Caco-2 (cell line): Measurements from ENCODE around the gene FOXJ1. TPM values are rescaled to one million over a fixed set of nuclear protein-coding genes. Genes with fewer than 3 reads are reported as not detected.

Experiments
- Bru-seq: library from RNA; stranded (reverse); fragments of 400-500 nt; gene quantifications from one replicate; lab custom pipeline; 2021; lab: Mats Ljungman, UMichigan
- BruChase-seq, 2 experiments: library from RNA; stranded (reverse); fragments of 400-500 nt; gene quantifications; one replicate each; lab custom pipeline; 2021; lab: Mats Ljungman, UMichigan
- BruUV-seq: library from RNA; stranded (reverse); fragments of 400-500 nt; replicated peaks from 2 replicates; lab custom pipeline; 2021; lab: Mats Ljungman, UMichigan
- CTCF ChIA-PET: fragments of 300-600 bp; sonication (Branson Sonifier 250); formaldehyde crosslinking; loops from one replicate; lab custom pipeline; 2022; ENCODE audit warnings: antibody characterized with exemption; lab: Charles Lee
- POLR2A ChIA-PET: fragments of 300-600 bp; sonication (Branson Sonifier 250); formaldehyde crosslinking; loops from one replicate; lab custom pipeline; 2022; ENCODE audit warnings: antibody characterized with exemption; lab: Charles Lee
- DNase-seq, 2 experiments: peaks; one replicate each; pipeline versions ENCODE4 v3.0.0 to v3.0.0-alpha.2; 2020 to 2022
- H3K27me3 ChIP-seq: replicated peaks from 2 replicates; pipeline ENCODE4 v1.6.0; 2011; ENCODE audit warnings: low read length; ENCODE audit not compliant: control insufficient read depth, insufficient read depth
- H3K36me3 ChIP-seq: 2 replicates; pipeline ENCODE4 v1.5.1; 2011; ENCODE audit warnings: low read length; ENCODE audit not compliant: control insufficient read depth, insufficient read depth
- H3K4me1 ChIP-seq: fragments of 250-450 bp; sonication (Bioruptor Pico); 2 replicates; pipeline ENCODE4 v1.5.1; 2020; ENCODE audit warnings: mild to moderate bottlenecking
- H3K4me3 ChIP-seq: 2 replicates; pipeline ENCODE4 v1.5.1; 2011; ENCODE audit warnings: low read depth, mild to moderate bottlenecking, control low read depth, low read length
- H3K9me3 ChIP-seq: fragments of 250-450 bp; sonication (Bioruptor Pico); 2 replicates; pipeline ENCODE4 v1.5.1; 2020; ENCODE audit warnings: mild to moderate bottlenecking, moderate library complexity
- H3K27ac Mint-ChIP-seq: one replicate; pipeline ENCODE4 v1.8.0; 2022; ENCODE audit warnings: mixed read lengths; ENCODE audit not compliant: unreplicated experiment
- H3K27me3 Mint-ChIP-seq: one replicate; pipeline ENCODE4 v1.8.0; 2022; ENCODE audit warnings: mixed read lengths; ENCODE audit not compliant: insufficient read depth, unreplicated experiment
- H3K36me3 Mint-ChIP-seq: one replicate; pipeline ENCODE4 v1.8.0; 2022; ENCODE audit warnings: mild to moderate bottlenecking, mixed read lengths; ENCODE audit not compliant: insufficient read depth, unreplicated experiment
- H3K4me1 Mint-ChIP-seq: one replicate; pipeline ENCODE4 v1.8.0; 2022; ENCODE audit warnings: low read depth, mixed read lengths; ENCODE audit not compliant: unreplicated experiment
- H3K4me3 Mint-ChIP-seq: one replicate; pipeline ENCODE4 v1.8.0; 2022; ENCODE audit warnings: mild to moderate bottlenecking, moderate library complexity, mixed read lengths; ENCODE audit not compliant: unreplicated experiment
- H3K9me3 Mint-ChIP-seq: one replicate; pipeline ENCODE4 v1.8.0; 2022; ENCODE audit warnings: mixed read lengths; ENCODE audit not compliant: unreplicated experiment
- intact Hi-C: fragments of 100-400 bp; cut with micrococcal nuclease; formaldehyde crosslinking; loops from one replicate; pipeline ENCODE4 v1.10.0; 2022; ENCODE audit not compliant: unreplicated experiment
- long read RNA-seq: library from polyadenylated mRNA; stranded (forward); transcript quantifications from one replicate; pipeline ENCODE4 v2.0.0, GENCODE V29; 2022
- total RNA-seq: library from RNA; stranded (reverse); gene quantifications from 2 replicates; pipeline ENCODE4 v1.2.3, GENCODE V29; 2022
- TF ChIP-seq, protein P1 (sequence below), 2 experiments: fragments of 200-600 bp in 1 of 2; IDR thresholded peaks; 1 replicate in 1 of 2; 2 replicates in 1 of 2; pipeline versions ENCODE4 v1.5.1 to v1.8.0; 2011 to 2022; ENCODE audit warnings: antibody characterized with exemption in 1 of 2, control low read depth in 1 of 2, inconsistent platforms in 1 of 2, low read depth in 1 of 2, low read length in 1 of 2, mild to moderate bottlenecking in 1 of 2, moderate library complexity in 1 of 2; ENCODE audit not compliant: insufficient read depth in 1 of 2, severe bottlenecking in 1 of 2, unreplicated experiment in 1 of 2

Gene FOXJ1, protein sequence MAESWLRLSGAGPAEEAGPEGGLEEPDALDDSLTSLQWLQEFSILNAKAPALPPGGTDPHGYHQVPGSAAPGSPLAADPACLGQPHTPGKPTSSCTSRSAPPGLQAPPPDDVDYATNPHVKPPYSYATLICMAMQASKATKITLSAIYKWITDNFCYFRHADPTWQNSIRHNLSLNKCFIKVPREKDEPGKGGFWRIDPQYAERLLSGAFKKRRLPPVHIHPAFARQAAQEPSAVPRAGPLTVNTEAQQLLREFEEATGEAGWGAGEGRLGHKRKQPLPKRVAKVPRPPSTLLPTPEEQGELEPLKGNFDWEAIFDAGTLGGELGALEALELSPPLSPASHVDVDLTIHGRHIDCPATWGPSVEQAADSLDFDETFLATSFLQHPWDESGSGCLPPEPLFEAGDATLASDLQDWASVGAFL
- 7.0 and 10.7 TPM in 2 replicates for total RNA-seq
- percentile 44 among the genes with signal in this experiment for Bru-seq, nascent RNA
- percentile 55 among the genes with signal in this experiment for BruChase-seq, experiment 1, labeled RNA remaining after a 2-hour chase
- BruChase-seq, experiment 2, labeled RNA remaining after a 6-hour chase = percentile 52 among the genes with signal in this experiment
- long read RNA-seq, partial matches to known transcripts = 2 of 8 reads
- long read RNA-seq, other reads (novel, unspliced or antisense) = 4 of 8 reads

DNA sequence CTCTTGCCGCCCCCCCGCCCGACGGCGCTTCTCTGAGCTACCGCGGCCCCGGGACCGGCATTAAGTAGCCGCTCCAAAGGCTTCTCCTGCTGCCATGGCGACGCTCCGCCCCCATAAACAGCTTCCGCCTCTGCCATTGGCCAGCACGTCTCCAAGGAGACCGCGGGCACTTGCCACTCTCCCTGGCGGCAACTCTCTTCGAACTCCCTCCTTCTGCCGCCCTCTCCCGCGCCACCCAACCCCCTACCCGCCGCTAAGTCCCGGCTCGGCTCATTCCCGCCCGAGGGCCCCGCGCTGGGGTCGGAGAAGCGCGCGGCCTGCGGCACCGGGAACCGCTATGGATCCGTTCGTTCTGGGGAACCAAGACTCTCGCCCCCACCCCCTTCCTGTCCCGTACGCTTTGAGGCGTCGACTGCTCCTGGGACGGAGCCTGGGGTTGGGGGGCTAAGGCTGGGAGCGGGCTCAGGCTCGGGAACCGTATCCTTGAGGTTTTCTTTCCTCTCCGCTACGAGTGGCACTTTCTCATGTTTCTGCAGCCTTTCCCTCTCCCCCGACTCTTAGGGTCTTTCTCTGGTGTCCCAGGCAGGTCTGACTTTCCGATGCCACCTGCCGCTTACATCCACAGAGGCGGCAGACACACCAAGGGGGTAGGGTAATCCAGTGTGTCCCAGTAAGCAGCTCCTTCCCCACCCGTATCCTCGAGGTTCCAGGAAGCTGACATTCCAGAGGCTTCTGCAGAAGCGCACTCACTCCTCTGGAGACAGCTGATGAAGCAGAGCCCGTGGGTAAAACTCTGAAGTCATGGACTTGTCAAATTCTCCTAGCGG, at the start of gene FOXJ1:
Gene FOXJ1, minus strand, starts transcription at position 34 of the 827 bp plus-strand sequence. CDS start 850 bp downstream, outside the sequence.
- no peaks in the 10 kb centered on the region for H3K9me3 ChIP-seq
- H3K4me3 Mint-ChIP-seq = peak within 1 kb of the TSS; percentile 82
- POLR2A ChIA-PET = interaction anchor here (0.5 to 4.3 kb wide), 4 partner anchors 8 to 175 kb away, joined by 3 to 31 read pairs (median 4); no protein-coding TSS in a partner anchor
- H3K27me3 Mint-ChIP-seq = no peaks in the 10 kb centered on the region
- peaks cover 33% of the 10 kb centered on the region for H3K36me3 Mint-ChIP-seq
- peaks cover 40% of the 10 kb centered on the region for H3K4me1 Mint-ChIP-seq
- TF ChIP-seq, protein P1, sequence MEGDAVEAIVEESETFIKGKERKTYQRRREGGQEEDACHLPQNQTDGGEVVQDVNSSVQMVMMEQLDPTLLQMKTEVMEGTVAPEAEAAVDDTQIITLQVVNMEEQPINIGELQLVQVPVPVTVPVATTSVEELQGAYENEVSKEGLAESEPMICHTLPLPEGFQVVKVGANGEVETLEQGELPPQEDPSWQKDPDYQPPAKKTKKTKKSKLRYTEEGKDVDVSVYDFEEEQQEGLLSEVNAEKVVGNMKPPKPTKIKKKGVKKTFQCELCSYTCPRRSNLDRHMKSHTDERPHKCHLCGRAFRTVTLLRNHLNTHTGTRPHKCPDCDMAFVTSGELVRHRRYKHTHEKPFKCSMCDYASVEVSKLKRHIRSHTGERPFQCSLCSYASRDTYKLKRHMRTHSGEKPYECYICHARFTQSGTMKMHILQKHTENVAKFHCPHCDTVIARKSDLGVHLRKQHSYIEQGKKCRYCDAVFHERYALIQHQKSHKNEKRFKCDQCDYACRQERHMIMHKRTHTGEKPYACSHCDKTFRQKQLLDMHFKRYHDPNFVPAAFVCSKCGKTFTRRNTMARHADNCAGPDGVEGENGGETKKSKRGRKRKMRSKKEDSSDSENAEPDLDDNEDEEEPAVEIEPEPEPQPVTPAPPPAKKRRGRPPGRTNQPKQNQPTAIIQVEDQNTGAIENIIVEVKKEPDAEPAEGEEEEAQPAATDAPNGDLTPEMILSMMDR (IDR thresholded peaks at IDR 0.05; ENCODE audit: insufficient read depth in 1 of 2, low read depth in 1 of 2, low read length in 1 of 2, severe bottlenecking in 1 of 2, unreplicated experiment in 1 of 2) = no peak
- BruUV-seq = TSS peak; percentile 33
- intact Hi-C loops = loop anchor here (1.0 kb wide), 1 partner anchor 9 kb away; no protein-coding TSS in a partner anchor
- no peaks in the 10 kb centered on the region for H3K27me3 ChIP-seq
- H3K4me3 ChIP-seq = peak within 1 kb of the TSS; percentile 70
- DNase-seq = peak; percentile 95 to 97
- no peaks in the 10 kb centered on the region; the same call in 1 of the 2 replicates for H3K36me3 ChIP-seq
- H3K27ac Mint-ChIP-seq = peak within 1 kb of the TSS; percentile 63
- CTCF ChIA-PET = interaction anchor here (0.6 to 6.2 kb wide), 6 partner anchors 9 to 530 kb away, joined by 3 to 57 read pairs (median 3); no protein-coding TSS in a partner anchor
- peaks cover 59% of the 10 kb centered on the region for H3K4me1 ChIP-seq
- no peaks in the 10 kb centered on the region for H3K9me3 Mint-ChIP-seq

DNA sequence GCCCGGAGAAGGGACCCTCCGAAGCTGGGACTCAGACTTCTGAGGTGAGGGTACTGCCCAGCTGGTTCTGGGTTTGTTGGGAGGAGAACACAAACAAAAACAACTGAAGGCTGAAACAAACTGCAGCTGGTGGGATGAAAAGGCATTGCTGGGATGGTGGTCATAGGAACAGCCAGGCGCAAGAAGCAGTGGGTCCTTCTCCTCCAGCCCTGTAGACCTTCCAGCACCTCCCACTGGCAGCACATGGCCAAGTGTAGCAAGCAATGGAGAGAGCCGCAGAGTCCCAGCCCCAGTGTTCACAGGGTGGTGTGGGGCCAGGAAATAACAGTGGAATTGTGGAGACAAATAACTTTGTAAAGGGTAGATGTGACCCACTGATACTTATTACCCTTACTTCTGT, 48.7 kb upstream of the FOXJ1 start:
- POLR2A ChIA-PET = no interaction called here
- TF ChIP-seq, protein P1 (IDR thresholded peaks at IDR 0.05; ENCODE audit: insufficient read depth in 1 of 2, low read depth in 1 of 2, low read length in 1 of 2, severe bottlenecking in 1 of 2, unreplicated experiment in 1 of 2) = no peak
- H3K27me3 Mint-ChIP-seq = no peaks in the 10 kb centered on the region
- CTCF ChIA-PET = interaction anchor here (1.0 to 1.5 kb wide), 2 partner anchors 10 to 90 kb away, joined by 3 to 6 read pairs; no protein-coding TSS in a partner anchor
- no peak overlapping the region for H3K4me3 ChIP-seq
- H3K36me3 Mint-ChIP-seq = no peaks in the 10 kb centered on the region
- intact Hi-C loops = no loop called here
- peaks cover 4% of the 10 kb centered on the region for H3K4me1 Mint-ChIP-seq
- no peaks in the 10 kb centered on the region for H3K9me3 Mint-ChIP-seq
- H3K36me3 ChIP-seq = no peaks in the 10 kb centered on the region
- no peak overlapping the region for H3K27ac Mint-ChIP-seq
- DNase-seq = no peak
- no peak overlapping the region for H3K4me3 Mint-ChIP-seq
- H3K27me3 ChIP-seq = no peaks in the 10 kb centered on the region
- no peaks in the 10 kb centered on the region for H3K9me3 ChIP-seq
- no TSS peak for BruUV-seq
- peaks cover 4% of the 10 kb centered on the region for H3K4me1 ChIP-seq
